IMR-90 (cell line): ENCODE measurements around the gene C17orf78. TPM values are rescaled to one million over a fixed set of nuclear protein-coding genes. Genes with fewer than 3 reads are reported as not detected.

Source experiments
- ATAC-seq: fragments of 200-7000 bp; cut with Tn5 transposase; 2 replicates; pipeline ENCODE4 v1.9.1; 2020; ENCODE audit warnings: low read depth, mild to moderate bottlenecking, moderate library complexity
- BruUV-seq: library from RNA; stranded (reverse); fragments of 400-500 nt; replicated peaks from 2 replicates; lab custom pipeline; 2021; lab: Mats Ljungman, UMichigan
- CTCF ChIA-PET: fragments of 300-600 bp; formaldehyde crosslinking; extraction: SDS; loops from one replicate; lab custom pipeline; 2021; ENCODE audit warnings: antibody characterized with exemption; lab: Yijun Ruan, JAX
- POLR2A ChIA-PET: fragments of 300-600 bp; sonication (Branson Sonifier 250); formaldehyde crosslinking; loops from one replicate; lab custom pipeline; 2022; ENCODE audit warnings: antibody characterized with exemption; ENCODE audit not compliant: unreplicated experiment; lab: Charles Lee
- DNase-seq: peaks from one replicate; pipeline ENCODE4 v3.0.0; 2013
- H2AFZ ChIP-seq: replicated peaks from 2 replicates; pipeline ENCODE3; 2013; ENCODE audit warnings: low read length, mild to moderate bottlenecking; ENCODE audit not compliant: poor library complexity
- H2AK5ac ChIP-seq: 2 replicates; pipeline ENCODE4 v1.6.1; 2013; ENCODE audit warnings: low read depth, low read length, inconsistent platforms
- H2AK9ac ChIP-seq: replicated peaks from 2 replicates; pipeline ENCODE3; 2013; ENCODE audit warnings: mild to moderate bottlenecking, low read depth, low read length, moderate library complexity; ENCODE audit not compliant: poor library complexity
- H2BK120ac ChIP-seq: 2 replicates; pipeline ENCODE4 v1.6.1; 2013; ENCODE audit warnings: low read depth, low read length, inconsistent platforms
- H2BK15ac ChIP-seq: 3 replicates; pipeline ENCODE4 v1.6.1; 2013; ENCODE audit warnings: low read depth, low read length, inconsistent platforms
- H2BK20ac ChIP-seq: 2 replicates; pipeline ENCODE4 v1.6.1; 2013; ENCODE audit warnings: low read depth, mild to moderate bottlenecking, inconsistent platforms, low read length, moderate library complexity
- H2BK5ac ChIP-seq: 2 replicates; pipeline ENCODE4 v1.6.1; 2013; ENCODE audit warnings: mild to moderate bottlenecking, low read depth, low read length, inconsistent platforms; ENCODE audit not compliant: poor library complexity, severe bottlenecking
- H3K14ac ChIP-seq: replicated peaks from 2 replicates; pipeline ENCODE4 v1.6.1; 2013; ENCODE audit warnings: low read depth, low read length, inconsistent platforms
- H3K18ac ChIP-seq: 2 replicates; pipeline ENCODE4 v1.6.1; 2013; ENCODE audit warnings: low read depth, low read length, control low read depth
- H3K23ac ChIP-seq: 2 replicates; pipeline ENCODE4 v1.6.1; 2013; ENCODE audit warnings: low read depth, low read length, inconsistent platforms
- H3K27ac ChIP-seq: 2 replicates; pipeline ENCODE4 v1.5.1; 2013; ENCODE audit warnings: mild to moderate bottlenecking, control low read depth, low read length; ENCODE audit not compliant: insufficient read depth
- H3K27me3 ChIP-seq: 2 replicates; pipeline ENCODE4 v1.6.1; 2013; ENCODE audit warnings: low read length; ENCODE audit not compliant: control insufficient read depth, insufficient read depth
- H3K36me3 ChIP-seq: 2 replicates; pipeline ENCODE4 v1.6.1; 2013; ENCODE audit warnings: low read length, mixed read lengths; ENCODE audit not compliant: control insufficient read depth, insufficient read depth
- H3K4ac ChIP-seq: 2 replicates; pipeline ENCODE4 v1.6.1; 2013; ENCODE audit warnings: low read depth, low read length, inconsistent platforms
- H3K4me1 ChIP-seq: 2 replicates; pipeline ENCODE4 v1.6.1; 2013; ENCODE audit warnings: low read length, mixed read lengths; ENCODE audit not compliant: control insufficient read depth, insufficient read depth
- H3K4me2 ChIP-seq: 2 replicates; pipeline ENCODE4 v1.6.1; 2013; ENCODE audit warnings: low read depth, mild to moderate bottlenecking, control low read depth, low read length, moderate library complexity
- H3K4me3 ChIP-seq: 2 replicates; pipeline ENCODE4 v1.5.1; 2013; ENCODE audit warnings: low read depth, mild to moderate bottlenecking, control low read depth, low read length, moderate library complexity; ENCODE audit not compliant: insufficient read depth
- H3K56ac ChIP-seq: 2 replicates; pipeline ENCODE4 v1.6.1; 2013; ENCODE audit warnings: low read length, inconsistent platforms; ENCODE audit not compliant: insufficient read depth; ENCODE audit errors: extremely low read depth
- H3K79me1 ChIP-seq, 2 experiments: 2 replicates each; pipeline ENCODE4 v1.6.1; 2013; ENCODE audit warnings: low read length in 2 of 2, inconsistent platforms in 1 of 2, low read depth in 1 of 2
- H3K9ac ChIP-seq: 2 replicates; pipeline ENCODE4 v1.6.1; 2013; ENCODE audit warnings: low read depth, low read length, control low read depth
- H3K9me1 ChIP-seq: 2 replicates; pipeline ENCODE4 v1.6.1; 2013; ENCODE audit warnings: low read length, inconsistent platforms; ENCODE audit not compliant: insufficient read depth
- H3K9me3 ChIP-seq: 2 replicates; pipeline ENCODE4 v1.6.1; 2013; ENCODE audit warnings: low read length; ENCODE audit not compliant: control insufficient read depth, insufficient read depth
- H4K20me1 ChIP-seq: 2 replicates; pipeline ENCODE4 v1.6.1; 2013; ENCODE audit warnings: low read length, inconsistent platforms; ENCODE audit not compliant: insufficient read depth
- H4K5ac ChIP-seq: 2 replicates; pipeline ENCODE4 v1.6.1; 2013; ENCODE audit warnings: mild to moderate bottlenecking, low read depth, low read length, control low read depth
- H4K8ac ChIP-seq, 2 experiments: 2 replicates each; pipeline ENCODE4 v1.6.1; 2013; ENCODE audit warnings: low read depth in 2 of 2, low read length in 2 of 2, control low read depth in 1 of 2, inconsistent platforms in 1 of 2
- H4K91ac ChIP-seq: 2 replicates; pipeline ENCODE4 v1.6.1; 2013; ENCODE audit warnings: low read depth, low read length, inconsistent platforms; ENCODE audit not compliant: insufficient read depth
- BHLHE40 ChIP-seq: fragments of 150-350 bp; IDR thresholded peaks from 2 replicates; pipeline ENCODE4 v1.6.1; 2016; ENCODE audit warnings: mild to moderate bottlenecking, low read depth, low read length
- CEBPB ChIP-seq: IDR thresholded peaks from 2 replicates; pipeline ENCODE4 v1.6.1; 2012; ENCODE audit warnings: low read depth, low read length, improper control_type of control experiment
- ELK1 ChIP-seq: fragments of 150-350 bp; IDR thresholded peaks from 2 replicates; pipeline ENCODE4 v1.6.1; 2016; ENCODE audit warnings: low read depth, mild to moderate bottlenecking, low read length, moderate library complexity, borderline replicate concordance
- FOS ChIP-seq: fragments of 150-350 bp; IDR thresholded peaks from 2 replicates; pipeline ENCODE4 v1.6.1; 2016; ENCODE audit warnings: low read depth, low read length
- MAFK ChIP-seq: IDR thresholded peaks from 2 replicates; pipeline ENCODE4 v1.6.1; 2012; ENCODE audit warnings: low read depth, low read length, improper control_type of control experiment
- MXI1 ChIP-seq: IDR thresholded peaks from 2 replicates; pipeline ENCODE4 v1.6.1; 2012; ENCODE audit warnings: low read depth, mild to moderate bottlenecking, low read length, moderate library complexity, borderline replicate concordance
- NFE2L2 ChIP-seq: fragments of 150-350 bp; IDR thresholded peaks from 2 replicates; pipeline ENCODE4 v1.6.1; 2016; ENCODE audit warnings: low read depth, mild to moderate bottlenecking, low read length
- POLR2A ChIP-seq: IDR thresholded peaks from 2 replicates; pipeline ENCODE4 v1.6.1; 2012; ENCODE audit warnings: mild to moderate bottlenecking, low read depth, low read length
- RCOR1 ChIP-seq: IDR thresholded peaks from 2 replicates; pipeline ENCODE4 v1.6.1; 2012; ENCODE audit warnings: mild to moderate bottlenecking, low read length, improper control_type of control experiment; ENCODE audit not compliant: insufficient replicate concordance
- RFX5 ChIP-seq: IDR thresholded peaks from 2 replicates; pipeline ENCODE4 v1.8.0; 2012; ENCODE audit warnings: low read depth, mild to moderate bottlenecking, low read length, moderate library complexity
- USF2 ChIP-seq: fragments of 150-350 bp; IDR thresholded peaks from 2 replicates; pipeline ENCODE4 v1.6.1; 2017; ENCODE audit warnings: mild to moderate bottlenecking, antibody characterized with exemption, low read length, low read depth
- WGBS, 2 experiments: methylation state at CpG; one replicate each; pipeline versions ENCODE4 v1.1.5 to v1.1.7; 2013; ENCODE audit warnings: missing lambda C conversion rate in 2 of 2; ENCODE audit not compliant: insufficient read length in 1 of 2; ENCODE audit errors: extremely low coverage in 2 of 2; 5-methylcytosine and 5-hydroxymethylcytosine counted together
- dilution Hi-C: fragments of 300-500 bp; cut with HindIII; formaldehyde crosslinking; loops from one replicate; pipeline ENCODE4 v1.14.3; 2018; ENCODE audit warnings: low sequenced_read_pairs; ENCODE audit not compliant: unreplicated experiment
- in situ Hi-C: fragments of 300-500 bp; cut with MboI; formaldehyde crosslinking; loops from 3 replicates; pipeline ENCODE4 v1.14.3; 2019; ENCODE audit warnings: low sequenced_read_pairs, inconsistent platforms, mixed read lengths
- intact Hi-C: fragments of 100-400 bp; cut with micrococcal nuclease; formaldehyde crosslinking; loops from 2 replicates; pipeline ENCODE4 v1.10.0; 2022
- polyA plus RNA-seq, 3 experiments: library from polyadenylated mRNA; depleted of rRNA; stranded (reverse); fragments of >200 nt; gene quantifications; 2 replicates each; pipeline ENCODE4 v1.2.3, GENCODE V29; 2012; ENCODE audit warnings: low replicate concordance in 1 of 3
- total RNA-seq: library from RNA; depleted of rRNA; stranded (reverse); fragments of >200 nt; gene quantifications from 2 replicates; pipeline ENCODE4 v1.2.3, GENCODE V29; 2012

The C17orf78 gene
- total and polyA plus RNA-seq, 2 of the 4 experiments (the other 2 are of a cell fraction), result not detected

GRCh38 chr17:37361543-37361942, 14.2 kb upstream of the C17orf78 start:
- no peak overlapping the region for H2BK5ac ChIP-seq
- H4K5ac ChIP-seq, result no peak overlapping the region
- POLR2A ChIA-PET, result interaction anchor here (0.6 to 0.7 kb wide), 2 partner anchors 86 to 232 kb away, joined by 10 to 16 read pairs; no protein-coding TSS in a partner anchor
- H3K23ac ChIP-seq, result 0 out of 2 replicates have a peak overlapping the region, but pooled peaks have one; percentile 15
- no peak overlapping the region for H2BK15ac ChIP-seq
- no peaks in the 10 kb centered on the region for H3K9me3 ChIP-seq
- H4K91ac ChIP-seq, result no peak overlapping the region
- no peak overlapping the region for H3K18ac ChIP-seq
- H2AFZ ChIP-seq, result no peak overlapping the region
- no peak overlapping the region for H2BK20ac ChIP-seq
- 0 out of 2 replicates have a peak, but pooled peaks cover 3% of the 10 kb centered on the region for H3K9me1 ChIP-seq
- intact Hi-C loops (no loop called here), in situ Hi-C loops (no loop called here), dilution Hi-C loops (no loop called here)
- H3K4me3 ChIP-seq, result no peak overlapping the region
- H2AK5ac ChIP-seq, result no peak overlapping the region
- no peaks in the 10 kb centered on the region; the same call in 1 of the 2 replicates for H4K20me1 ChIP-seq
- no peak overlapping the region for H3K9ac ChIP-seq
- CTCF ChIA-PET, result interaction anchor here (1.3 kb wide), 1 partner anchor 12 kb away, joined by 5 read pairs; no protein-coding TSS in a partner anchor
- no peak overlapping the region for H3K4ac ChIP-seq
- WGBS, 2 experiments, result no CpG with 5 or more reads among the region's 4 CpGs
- peaks cover 4 to 27% of the 10 kb centered on the region in 2 experiments; a peak in 3 of 4 replicates for H3K79me1 ChIP-seq
- H4K8ac ChIP-seq, result no peak overlapping the region
- no peak overlapping the region for H3K4me2 ChIP-seq
- H3K36me3 ChIP-seq, result no peaks in the 10 kb centered on the region
- H3K27ac ChIP-seq, result no peak overlapping the region
- H3K4me1 ChIP-seq, result peaks cover 5% of the 10 kb centered on the region
- no peak for TF ChIP-seq BHLHE40
- TF ChIP-seq RFX5, result no peak
- TF ChIP-seq NFE2L2, result no peak
- no peak for TF ChIP-seq USF2
- TF ChIP-seq CEBPB, result no peak
- no peak for TF ChIP-seq MAFK
- TF ChIP-seq POLR2A, result no peak
- TF ChIP-seq FOS, result no peak
- TF ChIP-seq MXI1, result no peak
- no peak for TF ChIP-seq ELK1
- no peak for TF ChIP-seq RCOR1
- H3K56ac ChIP-seq, result no peak overlapping the region
- no peak overlapping the region for H2BK120ac ChIP-seq
- no TSS peak for BruUV-seq
- H3K14ac ChIP-seq, result no peak overlapping the region
- ATAC-seq (no peak), DNase-seq (no peak)
- H3K27me3 ChIP-seq, result no peaks in the 10 kb centered on the region
- no peak overlapping the region for H2AK9ac ChIP-seq
